GM18909 (cell line): Measurements from ENCODE around the gene MZF1.
"Not testable (repeated sequence)": the region's sequence is repeated elsewhere in the genome, so short reads cannot be mapped to it uniquely, and the experiment has no call there.

Source experiments
- ATAC-seq: cut with Tn5 transposase; IDR thresholded peaks from one replicate; pipeline ENCODE4 v1.9.1; 2021; ENCODE audit warnings: mild to moderate bottlenecking; ENCODE audit not compliant: unreplicated experiment, poor library complexity

Gene MZF1

DNA sequence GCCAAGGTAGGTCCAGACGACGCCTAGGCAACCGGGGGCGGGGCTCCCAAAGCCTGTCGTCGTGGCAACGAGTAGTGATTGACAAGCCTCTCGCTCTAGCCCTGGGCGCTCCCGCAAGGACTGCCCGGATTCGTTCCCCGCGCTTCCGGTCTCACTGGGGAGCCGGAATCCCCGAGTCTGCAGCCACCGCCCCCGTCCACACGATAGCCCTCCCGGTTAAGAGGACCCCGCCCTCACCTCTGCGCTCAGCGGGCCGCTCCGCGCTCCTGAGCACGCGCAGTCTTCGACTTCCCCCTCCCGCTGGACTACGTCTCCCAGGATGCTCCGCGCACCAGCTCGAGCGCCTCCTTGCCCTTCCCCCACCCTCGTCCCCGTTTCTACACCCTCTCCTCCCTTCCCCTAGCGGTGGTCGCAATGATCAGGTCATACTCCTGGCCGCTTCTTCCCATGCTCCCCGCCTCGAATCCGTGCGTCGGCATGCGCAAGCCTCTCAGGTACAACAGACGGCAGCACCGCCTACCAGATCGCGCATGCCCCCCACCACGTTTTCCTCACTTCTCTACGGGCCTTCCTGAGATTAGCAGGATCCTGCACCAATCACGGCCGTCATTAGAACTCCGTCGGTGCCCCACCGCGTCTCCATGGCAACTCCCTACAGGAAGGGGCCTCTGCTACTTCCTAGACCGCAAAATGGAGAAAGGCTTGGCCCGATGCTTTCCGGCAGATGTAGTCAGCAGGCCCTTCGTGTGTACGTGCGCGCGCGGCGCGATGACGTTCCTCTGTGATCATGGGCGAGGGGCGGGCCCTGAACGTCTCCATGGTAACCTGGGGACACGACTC lies at the start of gene MZF1:
Gene MZF1, minus strand, starts transcription at position 518 of the 840 bp plus-strand sequence. CDS start 1,946 bp downstream, outside the sequence.
- ATAC-seq: peak; percentile 60

DNA sequence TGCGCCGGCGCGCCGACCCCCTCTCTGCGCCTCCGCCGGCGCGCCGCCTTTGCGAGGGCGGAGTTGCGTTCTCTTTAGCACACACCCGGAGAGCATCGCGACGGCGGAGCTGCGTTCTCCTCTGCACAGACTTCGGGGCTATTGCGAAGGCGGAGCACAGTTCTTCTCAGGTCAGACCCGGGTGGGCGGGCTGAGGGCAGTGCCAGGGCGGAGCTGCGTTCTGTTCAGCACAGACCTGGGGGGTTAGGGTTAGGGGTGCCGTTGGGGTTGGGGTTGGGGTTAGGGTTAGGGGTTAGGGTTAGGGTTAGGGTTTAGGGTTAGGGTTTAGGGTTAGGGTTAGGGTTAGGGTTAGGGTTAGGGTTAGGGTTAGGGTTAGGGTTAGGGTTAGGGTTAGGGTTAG lies 34.1 kb upstream of the MZF1 start:
- ATAC-seq: not testable (repeated sequence)

- not testable (repeated sequence) for ATAC-seq
Observed at GRCh38 chr19:58606251-58606896, 33.2 kb upstream of the MZF1 start.

GRCh38 chr19:58586133-58586765 lies 13.1 kb upstream of the MZF1 start:
- ATAC-seq: no peak

- ATAC-seq: no peak
Observed at GRCh38 chr19:58585442-58586132, 12.5 kb upstream of the MZF1 start.

DNA sequence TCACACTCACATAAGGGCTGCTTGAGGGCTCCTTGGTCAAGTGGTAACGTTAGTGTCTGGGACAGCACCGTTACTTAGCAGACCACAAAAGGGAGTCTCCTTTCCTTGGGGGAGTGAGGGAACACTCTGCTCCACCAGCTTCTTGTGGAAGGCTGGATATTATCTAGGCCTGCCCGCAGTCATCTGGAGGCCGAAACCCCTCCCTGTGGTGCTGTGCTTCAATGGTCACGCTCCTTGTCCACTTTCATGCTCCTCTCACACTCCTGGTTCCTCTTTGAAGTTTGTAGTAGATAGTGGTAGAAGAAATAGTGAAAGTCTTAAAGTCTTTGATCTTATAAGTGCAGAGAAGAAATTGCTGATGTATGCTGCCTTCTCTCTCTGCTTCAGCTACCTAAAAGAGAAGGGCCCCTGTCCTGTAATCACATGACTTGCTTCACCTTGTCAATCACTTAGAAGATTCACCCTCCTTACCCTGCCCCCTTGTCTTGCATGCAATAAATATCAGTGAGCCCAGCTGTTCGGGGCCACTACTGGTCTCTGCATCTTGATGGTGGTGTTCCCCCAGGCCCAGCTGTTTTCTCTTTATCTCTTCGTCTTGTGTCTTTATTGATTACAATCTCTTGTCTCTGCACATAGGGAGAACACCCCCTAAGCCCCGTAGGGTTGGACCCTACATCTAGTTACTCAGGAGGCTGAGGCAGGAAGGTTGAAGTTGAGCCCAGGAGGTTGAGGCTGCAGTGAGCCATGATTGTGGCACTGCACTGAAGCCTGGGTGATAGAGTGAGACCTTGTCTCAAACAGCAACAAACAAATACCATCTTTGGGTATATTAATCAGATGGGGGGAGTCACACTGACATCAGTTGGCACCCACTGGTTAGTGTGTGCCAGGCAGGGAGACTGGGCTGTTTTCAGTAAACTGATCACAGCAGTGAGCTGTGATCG lies 11.6 kb upstream of the MZF1 start:
- ATAC-seq: no peak

DNA sequence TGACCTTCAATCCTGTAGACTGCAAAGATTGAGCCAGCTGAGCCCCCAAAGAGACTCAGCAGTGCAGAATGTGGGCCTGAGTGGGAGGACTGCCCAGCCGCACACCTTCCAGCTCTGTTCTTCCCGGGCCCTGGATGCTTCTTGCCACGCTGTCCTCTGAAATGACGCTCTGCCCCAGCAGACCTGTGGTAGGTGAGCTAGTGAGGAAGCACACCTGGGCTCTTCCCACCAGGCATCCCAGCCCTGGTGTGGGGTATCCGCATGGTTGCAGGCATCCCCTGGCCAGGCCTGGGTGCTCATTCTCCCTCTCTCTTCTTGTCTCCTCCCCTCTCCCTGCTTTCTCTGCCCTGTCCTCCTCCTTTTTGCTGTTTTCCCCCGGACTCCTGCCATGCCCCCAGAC lies 9.8 kb upstream of the MZF1 start:
- ATAC-seq: no peak

GRCh38 chr19:58581227-58582141 lies 8.3 kb upstream of the MZF1 start:
- peak; percentile 42 for ATAC-seq

DNA sequence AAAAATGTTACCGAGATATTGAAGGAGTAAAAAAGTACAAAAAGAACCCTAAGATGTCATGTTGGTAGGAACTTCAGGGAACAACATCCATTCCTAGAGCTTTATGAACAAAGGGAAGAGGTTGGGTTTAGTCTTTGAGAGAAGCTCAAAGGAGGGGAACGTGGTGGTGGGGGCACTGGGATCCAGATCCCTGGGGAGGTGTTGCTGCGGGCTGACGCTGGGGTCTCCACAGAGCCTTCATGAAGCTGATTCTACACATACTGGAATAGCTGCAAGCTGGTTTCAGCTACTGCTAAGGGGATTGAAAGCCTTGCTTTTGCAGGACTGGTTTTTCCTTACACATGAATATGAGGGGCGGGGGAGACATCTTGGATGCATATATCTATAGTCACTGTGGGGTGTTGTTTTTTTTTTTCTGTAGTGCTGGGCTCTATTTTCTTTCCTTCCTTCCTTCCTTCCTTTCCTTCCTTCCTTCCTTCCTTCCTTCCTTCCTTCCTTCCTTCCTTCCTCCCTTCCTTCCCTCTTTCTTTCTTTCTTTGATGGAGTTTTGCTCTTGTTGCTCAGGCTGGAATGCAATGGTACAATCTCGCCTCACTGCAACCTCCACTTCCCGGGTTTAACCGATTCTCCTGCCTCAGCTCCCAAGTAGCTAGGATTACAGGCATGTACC lies 6.5 kb upstream of the MZF1 start:
- no peak for ATAC-seq

DNA sequence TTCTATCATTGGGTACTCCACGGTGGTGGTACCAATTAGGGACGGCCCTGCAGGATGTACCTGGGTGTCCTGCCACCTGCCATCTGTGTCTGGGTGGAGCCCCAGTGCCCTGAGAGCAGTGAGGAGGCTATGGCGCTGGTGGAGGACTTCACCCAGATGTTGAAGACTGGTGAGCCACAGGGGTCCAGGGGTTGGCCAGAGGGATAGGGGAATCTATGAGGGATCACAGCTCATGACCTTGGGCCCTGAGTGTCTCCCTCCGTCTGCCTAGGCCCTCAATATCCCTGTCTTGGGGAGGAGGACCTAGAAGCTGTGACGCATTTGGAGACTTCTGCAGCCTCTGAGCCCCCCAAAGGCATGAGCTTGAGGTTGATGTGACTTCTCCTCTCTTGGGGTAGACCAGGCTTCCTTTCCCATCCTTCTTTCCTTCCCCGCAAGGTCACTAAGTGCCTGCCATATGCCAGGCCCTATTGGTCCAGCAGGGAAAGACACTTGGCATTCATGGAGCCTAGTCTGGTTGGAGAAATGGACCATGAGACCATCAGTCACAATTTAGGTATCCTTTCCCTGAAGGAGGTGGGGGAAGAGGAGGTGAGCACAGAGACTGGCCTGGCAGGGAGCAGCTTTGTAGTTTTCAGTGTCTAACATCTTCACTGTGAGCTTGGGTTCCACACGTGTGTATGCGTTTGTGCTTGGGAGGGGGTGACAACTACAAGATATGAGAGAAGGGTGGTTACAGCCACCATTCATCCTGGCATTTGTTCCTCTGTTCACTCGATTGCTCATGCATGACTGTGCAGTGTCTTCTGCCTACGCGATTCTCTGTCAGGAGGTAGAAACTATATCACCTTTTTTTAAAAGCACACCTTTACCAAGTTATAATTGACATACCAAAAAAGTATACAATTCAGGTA lies 5.1 kb upstream of the MZF1 start:
- ATAC-seq: no peak

DNA sequence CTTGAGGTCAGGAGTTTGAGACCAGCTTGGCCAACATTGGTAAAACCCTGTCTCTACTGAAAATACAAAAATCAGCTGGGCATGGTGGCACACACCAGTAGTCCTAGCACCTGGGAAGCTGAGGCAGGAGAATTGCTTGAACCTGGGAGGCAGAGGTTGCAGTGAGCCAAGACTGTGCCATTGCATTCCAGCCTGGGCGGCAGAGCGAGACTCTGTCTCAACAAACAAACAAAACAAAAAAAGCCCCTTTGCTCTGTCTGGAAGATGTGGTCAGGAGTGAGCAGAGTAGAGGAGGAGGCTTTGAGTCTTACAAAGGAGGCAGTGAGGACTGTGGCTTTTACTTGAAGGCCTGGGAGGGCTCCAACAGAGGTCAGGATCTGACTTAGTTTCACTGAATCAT lies 4.4 kb upstream of the MZF1 start:
- not testable (repeated sequence) for ATAC-seq

DNA sequence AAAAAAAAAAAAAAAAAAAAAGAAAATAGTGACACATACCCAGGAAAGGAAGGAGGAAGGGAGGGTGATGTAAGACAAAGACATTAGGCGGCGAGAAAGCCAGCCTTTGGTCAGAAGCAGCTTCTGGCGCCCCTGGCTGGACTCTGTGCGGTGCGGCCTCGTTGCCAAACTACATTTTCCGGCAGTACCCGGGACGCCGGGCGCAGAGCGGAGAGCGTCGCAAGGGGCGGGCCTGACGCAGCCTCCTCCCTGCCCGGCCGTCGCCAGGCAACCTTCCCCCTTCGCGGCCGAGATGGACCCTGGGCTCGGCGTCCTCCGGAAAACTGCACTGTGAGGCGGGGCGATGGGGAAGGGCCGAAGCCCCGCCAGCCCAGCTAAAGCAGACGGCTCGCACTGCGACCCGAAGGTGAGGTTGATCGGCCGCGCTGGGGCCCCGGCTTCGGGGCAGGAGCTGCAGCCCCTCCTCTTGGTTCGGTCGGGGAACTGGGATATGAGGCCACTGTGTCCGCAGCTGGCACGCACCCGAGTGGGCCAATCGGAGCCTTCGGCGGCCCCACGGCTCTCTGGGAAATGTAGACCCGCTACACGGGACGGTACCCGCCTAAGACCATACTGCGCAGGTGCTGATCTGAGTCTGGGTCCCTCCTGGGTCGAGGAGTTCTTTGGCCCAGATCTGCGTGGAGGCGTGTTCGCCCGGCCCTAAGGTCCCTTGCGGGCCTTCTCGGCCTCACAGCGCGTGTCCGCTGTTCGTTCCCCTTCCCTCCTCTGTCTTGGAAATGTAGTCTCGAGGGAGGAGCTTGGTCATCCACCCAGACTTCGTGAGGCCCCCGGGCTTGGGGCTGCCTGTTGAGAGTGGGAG lies 2.3 kb upstream of the MZF1 start:
- peak; percentile 43 for ATAC-seq

DNA sequence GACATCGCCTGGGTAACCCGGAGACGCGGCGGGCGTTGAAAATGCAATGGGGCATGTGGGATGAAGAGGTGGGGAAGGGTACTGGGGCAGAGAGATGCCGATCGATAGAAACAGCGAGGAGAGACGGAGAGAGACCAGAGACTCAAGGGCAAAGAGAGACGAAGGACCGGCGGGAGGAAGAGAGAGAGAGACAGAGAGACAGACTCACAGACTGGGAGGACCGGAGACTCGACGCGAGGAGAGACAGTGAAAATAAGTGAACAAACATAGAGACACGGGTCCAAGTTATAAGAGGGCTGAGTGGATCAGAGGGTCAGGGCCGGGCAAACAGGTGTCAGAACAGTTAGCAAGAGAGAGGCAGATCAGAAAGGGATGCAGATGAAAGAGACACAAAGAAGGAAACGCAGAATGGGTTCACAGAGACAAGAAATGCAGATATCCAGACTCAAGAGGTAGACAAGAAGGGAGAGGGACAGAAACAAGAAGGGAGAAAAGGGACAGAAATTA lies 576 bp upstream of the MZF1 start:
- no peak for ATAC-seq

DNA sequence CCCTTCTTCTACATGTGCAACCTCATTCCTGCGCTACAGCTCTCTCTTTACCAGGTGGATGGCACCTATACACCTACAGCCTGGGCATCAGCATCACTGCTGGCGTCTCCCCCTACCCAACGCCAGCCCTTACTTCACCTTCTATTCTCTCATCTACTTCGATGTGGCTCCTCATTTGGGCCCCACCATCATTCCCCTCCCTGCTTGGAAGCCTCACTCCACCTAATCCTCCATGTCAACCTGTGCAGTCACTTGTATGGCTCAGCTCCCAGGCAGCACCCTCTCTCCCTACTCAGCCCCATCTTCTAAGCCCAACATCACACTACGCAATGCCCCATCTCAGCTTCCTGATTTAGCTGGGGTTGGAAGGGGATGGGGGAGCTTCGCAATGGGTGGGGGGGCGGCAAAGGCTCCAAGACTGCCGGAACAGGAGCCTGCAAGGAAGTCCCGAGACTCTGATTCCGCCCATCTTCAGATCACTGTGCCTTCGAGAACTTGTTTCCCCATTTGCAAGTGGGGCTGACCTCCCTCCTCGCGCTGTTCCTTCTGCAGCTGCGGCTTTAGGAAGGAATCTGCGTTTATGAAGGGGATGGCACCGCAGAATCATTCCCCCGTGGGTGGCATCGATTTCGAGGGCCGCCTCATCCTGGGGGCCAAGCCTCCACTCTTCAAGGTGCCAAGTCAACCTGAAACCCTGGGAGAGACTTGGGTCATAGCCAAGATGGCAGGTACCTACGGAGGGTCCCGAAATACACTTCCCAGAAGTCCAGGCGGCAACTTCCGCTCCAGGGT lies 913 bp downstream of the MZF1 start:
- no peak for ATAC-seq

GRCh38 chr19:58571575-58571947 lies 1.6 kb downstream of the MZF1 start:
- ATAC-seq: no peak
